ENCODE measurements around the gene NFIB.

DNA sequence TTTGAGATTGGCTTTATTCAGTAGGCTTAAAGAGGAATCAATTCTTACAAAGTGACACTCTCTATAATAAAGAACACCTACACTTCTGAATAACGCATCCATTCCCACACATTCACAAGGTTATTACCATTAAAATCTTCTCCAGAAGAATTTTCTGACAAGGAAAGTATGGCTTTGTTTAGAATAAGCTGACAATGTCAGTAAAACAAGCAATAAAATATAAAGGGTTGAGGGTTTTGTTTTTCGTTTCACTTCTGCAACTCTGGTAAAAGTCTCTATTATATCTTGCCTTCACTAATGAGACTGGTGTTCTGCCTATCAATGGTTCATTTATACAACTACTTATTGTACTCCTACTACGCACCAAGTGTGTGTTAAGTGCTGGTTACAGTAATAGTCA lies 169.7 kb downstream of the NFIB start:
- TF ChIP-seq GABPA (IDR thresholded peaks at IDR 0.05; ENCODE audit: low read depth) (no peak), CTCF (IDR thresholded peaks at IDR 0.05) (no peak), YY1 (IDR thresholded peaks at IDR 0.05; ENCODE audit: low read depth) (no peak), RFX5 (IDR thresholded peaks at IDR 0.05; ENCODE audit: low read length) (no peak), TEAD4 (IDR thresholded peaks at IDR 0.05; ENCODE audit: borderline replicate concordance, insufficient read depth) (no peak), MAX (IDR thresholded peaks at IDR 0.05; ENCODE audit: low read depth) (no peak), POLR2AphosphoS5 (IDR thresholded peaks at IDR 0.05; ENCODE audit: low read depth, low read length) (no peak), EP300 (IDR thresholded peaks at IDR 0.05; ENCODE audit: borderline replicate concordance in 1 of 2, low read depth in 1 of 2, low read length in 1 of 2) (no peak), TAF1 (IDR thresholded peaks at IDR 0.05; ENCODE audit: borderline replicate concordance, low read depth, low read length) (no peak), SIN3A (IDR thresholded peaks at IDR 0.05; ENCODE audit: borderline replicate concordance, low read depth, low read length) (no peak), SMC3 (IDR thresholded peaks at IDR 0.05; ENCODE audit: low read depth, low read length) (no peak), ZBTB33 (IDR thresholded peaks at IDR 0.05; ENCODE audit: borderline replicate concordance, low read depth) (no peak)

All from SK-N-SH (cell line).